DOHH2 (cell line): Measurements from ENCODE around the gene MMP2.

Source experiments
- H3F3A ChIP-seq: fragments of 200-600 bp; sonication (generic), shearing (Covaris generic); 2 replicates; pipeline ENCODE4 v1.6.0; 2016; ENCODE audit warnings: antibody characterized with exemption, mild to moderate bottlenecking; ENCODE audit not compliant: control insufficient read depth, insufficient read depth
- H3K27ac ChIP-seq: fragments of 200-600 bp; sonication (generic); 2 replicates; pipeline ENCODE4 v1.5.1; 2014; ENCODE audit warnings: low read depth, mild to moderate bottlenecking, low read length, moderate library complexity
- H3K27me3 ChIP-seq: fragments of 200-600 bp; sonication (generic); 2 replicates; pipeline ENCODE4 v1.6.1; 2014; ENCODE audit warnings: mild to moderate bottlenecking, low read length, mixed read lengths; ENCODE audit not compliant: control insufficient read depth
- H3K36me3 ChIP-seq: fragments of 200-600 bp; sonication (generic); 2 replicates; pipeline ENCODE4 v1.6.1; 2014; ENCODE audit warnings: mild to moderate bottlenecking, low read length, moderate library complexity, mixed read lengths; ENCODE audit not compliant: control insufficient read depth
- H3K4me1 ChIP-seq: fragments of 200-600 bp; sonication (generic); 2 replicates; pipeline ENCODE4 v1.6.1; 2014; ENCODE audit warnings: mild to moderate bottlenecking, low read length, mixed read lengths; ENCODE audit not compliant: control insufficient read depth
- H3K4me2 ChIP-seq: fragments of 200-600 bp; sonication (generic); 2 replicates; pipeline ENCODE4 v1.6.0; 2014; ENCODE audit warnings: mild to moderate bottlenecking, low read length, moderate library complexity
- H3K4me3 ChIP-seq: fragments of 200-600 bp; sonication (generic); 2 replicates; pipeline ENCODE4 v1.5.1; 2014; ENCODE audit warnings: mild to moderate bottlenecking, low read length, mixed read lengths
- H3K79me2 ChIP-seq: fragments of 200-600 bp; sonication (generic); 2 replicates; pipeline ENCODE4 v1.6.1; 2014; ENCODE audit warnings: mild to moderate bottlenecking, low read length, mixed read lengths; ENCODE audit not compliant: control insufficient read depth
- H3K9me2 ChIP-seq: fragments of 200-600 bp; sonication (generic); replicated peaks from 2 replicates; pipeline ENCODE4 v1.6.1; 2014; ENCODE audit warnings: mild to moderate bottlenecking, low read length, mixed read lengths; ENCODE audit not compliant: control insufficient read depth
- H3K9me3 ChIP-seq: fragments of 200-600 bp; sonication (generic); 2 replicates; pipeline ENCODE4 v1.6.1; 2014; ENCODE audit warnings: antibody characterized with exemption, low read length, mixed read lengths; ENCODE audit not compliant: control insufficient read depth, insufficient read depth
- H4K20me1 ChIP-seq: fragments of 200-600 bp; sonication (generic); 2 replicates; pipeline ENCODE4 v1.6.0; 2014; ENCODE audit warnings: low read depth, mild to moderate bottlenecking, antibody characterized with exemption, low read length, moderate library complexity; ENCODE audit not compliant: control insufficient read depth, insufficient read depth
- EZH2phosphoT487 ChIP-seq: fragments of 200-600 bp; sonication (generic); IDR thresholded peaks from 2 replicates; pipeline ENCODE4 v1.6.1; 2017; ENCODE audit warnings: borderline replicate concordance, mild to moderate bottlenecking, antibody characterized with exemption, low read length, moderate library complexity, mixed read lengths
- TF ChIP-seq, protein P1 (sequence below): fragments of 200-600 bp; sonication (generic); IDR thresholded peaks from one replicate; pipeline ENCODE4 v1.5.1; 2014; ENCODE audit warnings: antibody characterized with exemption, mild to moderate bottlenecking, low read depth, low read length; ENCODE audit not compliant: poor library complexity, severe bottlenecking

The MMP2 gene

GRCh38 chr16:55435387-55435786 is 43.6 kb upstream of the MMP2 start:
- Histone ChIP-seq H3K27me3 (no peaks in the 10 kb centered on the region), H3F3A (no peaks in the 10 kb centered on the region), H3K4me3 (no peak overlapping the region), H3K36me3 (no peaks in the 10 kb centered on the region), H3K9me3 (no peaks in the 10 kb centered on the region), H3K4me1 (no peaks in the 10 kb centered on the region), H3K79me2 (no peaks in the 10 kb centered on the region), H3K4me2 (no peak overlapping the region), H3K9me2 (no peaks in the 10 kb centered on the region), H4K20me1 (no peaks in the 10 kb centered on the region), H3K27ac (no peak overlapping the region)
- TF ChIP-seq, protein P1, sequence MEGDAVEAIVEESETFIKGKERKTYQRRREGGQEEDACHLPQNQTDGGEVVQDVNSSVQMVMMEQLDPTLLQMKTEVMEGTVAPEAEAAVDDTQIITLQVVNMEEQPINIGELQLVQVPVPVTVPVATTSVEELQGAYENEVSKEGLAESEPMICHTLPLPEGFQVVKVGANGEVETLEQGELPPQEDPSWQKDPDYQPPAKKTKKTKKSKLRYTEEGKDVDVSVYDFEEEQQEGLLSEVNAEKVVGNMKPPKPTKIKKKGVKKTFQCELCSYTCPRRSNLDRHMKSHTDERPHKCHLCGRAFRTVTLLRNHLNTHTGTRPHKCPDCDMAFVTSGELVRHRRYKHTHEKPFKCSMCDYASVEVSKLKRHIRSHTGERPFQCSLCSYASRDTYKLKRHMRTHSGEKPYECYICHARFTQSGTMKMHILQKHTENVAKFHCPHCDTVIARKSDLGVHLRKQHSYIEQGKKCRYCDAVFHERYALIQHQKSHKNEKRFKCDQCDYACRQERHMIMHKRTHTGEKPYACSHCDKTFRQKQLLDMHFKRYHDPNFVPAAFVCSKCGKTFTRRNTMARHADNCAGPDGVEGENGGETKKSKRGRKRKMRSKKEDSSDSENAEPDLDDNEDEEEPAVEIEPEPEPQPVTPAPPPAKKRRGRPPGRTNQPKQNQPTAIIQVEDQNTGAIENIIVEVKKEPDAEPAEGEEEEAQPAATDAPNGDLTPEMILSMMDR = no peak
- TF ChIP-seq EZH2phosphoT487 = no peak

- Histone ChIP-seq H4K20me1 (no peaks in the 10 kb centered on the region), H3K9me3 (no peaks in the 10 kb centered on the region), H3K79me2 (no peaks in the 10 kb centered on the region), H3K4me3 (no peak overlapping the region), H3K4me1 (no peaks in the 10 kb centered on the region), H3K36me3 (no peaks in the 10 kb centered on the region), H3F3A (no peaks in the 10 kb centered on the region), H3K27me3 (no peaks in the 10 kb centered on the region), H3K4me2 (no peak overlapping the region), H3K27ac (no peak overlapping the region), H3K9me2 (no peaks in the 10 kb centered on the region)
- TF ChIP-seq, protein P1 = no peak
- no peak for TF ChIP-seq EZH2phosphoT487
Observed at GRCh38 chr16:55436587-55436986, 42.4 kb upstream of the MMP2 start.

DNA sequence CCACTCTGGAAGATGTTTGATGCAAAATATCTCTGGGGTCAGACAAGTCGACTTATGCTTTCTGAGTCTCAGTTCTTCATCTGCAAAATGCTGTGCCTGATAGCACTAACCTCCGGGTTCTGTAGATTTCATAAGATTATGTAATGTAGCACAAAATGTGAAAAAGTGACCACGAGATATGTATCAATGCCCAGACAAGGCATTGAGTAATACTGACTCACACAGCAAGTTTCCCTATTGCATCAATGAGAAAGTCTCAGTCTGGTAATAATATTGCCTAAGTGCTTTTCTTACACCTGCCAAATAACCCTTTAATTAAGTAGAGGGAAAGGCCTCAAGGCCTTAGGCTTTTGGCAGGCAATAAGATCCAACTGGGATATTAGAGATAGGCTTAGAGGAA is 41.4 kb upstream of the MMP2 start:
- no peak overlapping the region for H3K4me2 ChIP-seq
- no peaks in the 10 kb centered on the region for H4K20me1 ChIP-seq
- no peaks in the 10 kb centered on the region for H3K9me3 ChIP-seq
- no peak overlapping the region for H3K27ac ChIP-seq
- no peaks in the 10 kb centered on the region for H3K4me1 ChIP-seq
- TF ChIP-seq, protein P1 = no peak
- H3K4me3 ChIP-seq = no peak overlapping the region
- H3K9me2 ChIP-seq = no peaks in the 10 kb centered on the region
- no peaks in the 10 kb centered on the region for H3K79me2 ChIP-seq
- no peaks in the 10 kb centered on the region for H3K36me3 ChIP-seq
- H3K27me3 ChIP-seq = no peaks in the 10 kb centered on the region
- no peaks in the 10 kb centered on the region for H3F3A ChIP-seq

GRCh38 chr16:55438281-55438680 is 40.7 kb upstream of the MMP2 start:
- Histone ChIP-seq H3K27me3 (no peaks in the 10 kb centered on the region), H3K4me1 (no peaks in the 10 kb centered on the region), H4K20me1 (no peaks in the 10 kb centered on the region), H3K9me3 (no peaks in the 10 kb centered on the region), H3K79me2 (no peaks in the 10 kb centered on the region), H3K36me3 (no peaks in the 10 kb centered on the region), H3K4me2 (no peak overlapping the region), H3K27ac (no peak overlapping the region), H3K9me2 (no peaks in the 10 kb centered on the region), H3F3A (no peaks in the 10 kb centered on the region), H3K4me3 (no peak overlapping the region)
- TF ChIP-seq EZH2phosphoT487 = no peak
- TF ChIP-seq, protein P1 = no peak
